Glomerular visceral epithelial cell (primary cell): ENCODE results near the gene IRGC.

Experiments
- DNase-seq: peaks from one replicate; pipeline ENCODE4 v3.0.0-alpha.2; 2016; ENCODE audit errors: extremely low spot score

Gene IRGC

DNA sequence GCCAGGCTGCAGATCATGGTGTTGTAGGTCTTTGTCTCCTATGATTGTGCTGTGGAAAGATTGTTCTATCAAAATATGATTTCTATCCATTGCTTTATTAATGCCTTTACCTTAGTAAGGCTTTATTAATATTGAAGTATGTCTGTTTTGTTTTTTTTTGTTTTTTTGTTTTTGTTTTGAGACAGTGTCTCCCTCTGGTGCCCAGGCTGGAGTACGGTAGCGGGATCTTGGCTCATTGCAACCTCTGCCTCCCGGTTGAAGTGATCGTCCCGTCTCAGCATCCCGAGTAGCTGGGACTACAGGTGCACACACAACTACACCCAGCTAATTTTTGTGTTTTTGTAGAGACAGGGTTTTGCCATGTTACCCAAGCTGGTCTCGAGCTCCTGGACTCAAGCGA is 7.7 kb downstream of the IRGC start:
- DNase-seq, result no peak

DNA sequence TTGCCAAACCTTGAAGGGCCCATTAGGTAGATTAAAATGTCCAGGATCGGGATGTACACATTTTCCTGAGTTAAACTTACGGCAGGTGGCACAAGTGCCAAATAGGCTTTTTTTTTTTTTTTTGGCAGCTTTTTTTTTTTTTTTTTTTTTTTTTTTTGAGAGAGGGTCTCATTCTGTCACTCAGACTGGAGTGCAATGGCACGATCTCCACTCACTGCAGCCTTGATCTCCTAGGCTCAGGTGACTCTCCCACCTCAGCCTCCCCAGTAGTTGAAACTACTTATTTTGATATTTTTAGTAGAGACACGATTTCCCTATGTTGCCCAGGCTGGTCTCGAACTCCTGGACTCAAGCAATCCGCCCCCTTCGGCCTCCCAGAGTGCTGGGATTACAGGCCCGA is 9.0 kb downstream of the IRGC start:
- DNase-seq, result no peak

DNA sequence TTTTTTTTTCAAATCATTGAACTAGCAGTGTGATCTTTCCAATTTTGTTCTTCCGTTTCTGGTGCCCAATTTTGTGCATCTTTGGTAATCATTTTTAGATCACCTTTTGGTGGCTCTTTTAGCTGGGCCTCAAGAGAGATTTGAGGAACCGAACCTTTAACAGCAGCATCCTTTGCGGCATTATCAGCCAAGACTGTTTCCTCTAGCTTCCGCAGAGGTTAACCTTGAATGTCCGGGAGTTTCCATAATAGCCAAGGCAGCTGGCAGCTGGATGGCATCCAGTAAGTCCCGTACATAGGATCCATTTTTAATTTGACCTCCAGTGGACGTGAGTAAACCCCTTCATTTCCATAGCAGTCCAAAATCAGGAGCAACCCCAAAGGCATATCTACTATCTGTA is 9.6 kb downstream of the IRGC start:
- no peak for DNase-seq

DNA sequence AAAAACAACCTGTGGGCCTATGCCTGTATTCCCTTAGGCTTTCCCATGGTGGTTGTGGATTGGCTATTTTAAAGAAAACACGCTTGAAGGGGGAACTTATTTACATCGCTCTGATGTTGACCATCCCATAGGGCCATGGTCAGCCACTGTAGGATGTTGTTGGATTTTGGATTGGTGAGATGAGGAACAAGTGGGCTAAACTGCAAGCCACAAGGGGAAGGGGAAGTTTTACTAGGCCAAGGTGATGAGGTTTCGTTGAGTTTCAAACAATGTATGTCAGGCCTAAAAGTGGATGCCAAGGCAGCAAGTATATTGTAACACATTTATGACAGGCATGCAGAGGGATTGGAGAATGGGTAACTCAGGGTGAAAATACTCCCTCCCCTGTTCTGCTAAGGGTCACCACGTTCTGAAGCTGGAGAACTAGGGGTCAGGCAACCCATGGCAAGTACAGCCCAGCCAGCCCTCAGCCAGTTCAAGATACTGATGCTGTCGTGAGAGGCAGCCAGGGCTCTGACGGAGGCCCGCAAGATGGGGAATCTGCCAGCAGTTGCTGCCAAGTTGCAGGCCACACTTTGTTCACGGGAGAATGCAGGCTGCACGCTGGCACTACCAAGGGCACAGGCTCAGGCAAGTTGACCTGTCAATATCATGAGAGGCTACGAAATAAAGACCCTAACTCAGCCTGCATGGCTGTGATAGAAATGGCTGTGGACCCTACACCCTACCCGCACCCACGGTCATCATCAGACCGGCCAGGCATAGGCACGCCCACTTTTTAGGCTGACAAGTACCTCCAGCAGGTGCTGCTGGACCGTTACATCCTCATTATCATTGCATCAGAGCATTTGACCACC is 11.1 kb downstream of the IRGC start:
- no peak for DNase-seq

DNA sequence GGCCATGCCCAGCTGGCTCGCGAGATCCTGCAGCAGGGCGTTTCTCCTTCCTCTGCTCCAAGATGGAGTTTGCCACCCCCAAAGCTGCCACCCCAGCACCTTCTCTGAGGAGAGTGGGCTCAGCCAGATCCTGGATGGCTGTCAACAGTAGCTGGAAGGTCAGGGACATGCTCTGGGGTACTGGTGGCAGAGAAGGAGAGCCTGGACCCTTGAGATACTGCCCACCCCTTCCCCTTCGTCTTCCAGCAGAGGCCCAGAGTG is 11.6 kb downstream of the IRGC start:
- DNase-seq, result no peak

DNA sequence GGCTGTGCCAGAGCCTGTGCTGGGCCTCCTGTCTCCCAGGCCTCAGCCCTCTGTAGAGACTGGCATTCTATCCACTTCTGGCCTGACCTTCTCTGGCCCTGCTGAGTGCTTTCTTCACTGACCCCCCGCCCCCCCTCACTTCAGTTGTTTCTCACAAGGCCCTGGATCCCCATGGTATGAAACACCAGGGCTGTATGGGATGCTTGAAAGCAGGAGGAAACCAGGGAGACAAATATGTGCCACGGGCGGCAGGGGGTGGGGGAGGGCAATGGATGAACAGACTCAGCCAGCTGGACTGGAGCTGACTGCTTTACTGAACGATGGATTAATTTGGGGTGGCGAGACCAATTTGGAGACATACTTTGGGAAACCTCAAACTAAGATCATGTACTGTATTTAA is 14.0 kb downstream of the IRGC start:
- DNase-seq, result no peak

DNA sequence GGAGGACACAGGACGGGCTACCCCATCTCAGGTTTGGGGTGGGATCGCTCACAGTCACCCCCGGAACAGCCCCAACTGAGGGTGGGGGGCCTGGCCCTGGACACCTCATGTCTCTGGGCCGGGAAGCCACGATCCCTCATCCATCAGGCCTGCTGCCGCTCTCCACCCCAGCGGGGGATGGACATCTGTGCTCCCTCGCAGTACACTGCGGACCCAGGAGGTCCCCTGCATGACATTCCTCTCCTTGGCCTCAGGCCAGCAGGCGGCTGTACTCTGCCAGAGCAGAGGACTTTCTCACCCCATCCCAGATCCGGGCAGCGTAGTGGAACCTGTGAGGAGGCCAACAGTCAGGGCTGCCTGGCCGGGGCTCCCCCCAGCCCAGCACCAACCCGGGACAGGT is 15.5 kb downstream of the IRGC start:
- DNase-seq, result no peak

DNA sequence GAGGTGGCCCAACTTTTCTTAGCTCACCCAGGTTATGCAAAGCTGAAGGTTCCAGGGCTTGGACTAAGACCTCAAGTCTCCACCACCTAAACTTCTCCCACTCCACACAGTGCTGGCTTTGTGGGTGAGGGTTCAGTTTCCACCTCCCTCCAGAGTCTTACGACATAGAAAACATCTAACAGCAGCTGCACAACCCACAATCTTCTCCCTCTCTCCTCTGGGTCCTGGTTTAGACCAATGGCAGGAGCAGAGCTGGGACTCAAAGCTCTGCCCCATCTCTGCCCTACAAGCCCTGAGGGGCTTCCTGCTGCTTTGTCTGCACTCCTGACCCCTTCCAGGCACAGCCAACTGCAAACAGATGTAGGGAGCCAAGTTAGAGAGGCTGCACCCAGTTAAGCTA is 16.0 kb downstream of the IRGC start:
- no peak for DNase-seq

DNA sequence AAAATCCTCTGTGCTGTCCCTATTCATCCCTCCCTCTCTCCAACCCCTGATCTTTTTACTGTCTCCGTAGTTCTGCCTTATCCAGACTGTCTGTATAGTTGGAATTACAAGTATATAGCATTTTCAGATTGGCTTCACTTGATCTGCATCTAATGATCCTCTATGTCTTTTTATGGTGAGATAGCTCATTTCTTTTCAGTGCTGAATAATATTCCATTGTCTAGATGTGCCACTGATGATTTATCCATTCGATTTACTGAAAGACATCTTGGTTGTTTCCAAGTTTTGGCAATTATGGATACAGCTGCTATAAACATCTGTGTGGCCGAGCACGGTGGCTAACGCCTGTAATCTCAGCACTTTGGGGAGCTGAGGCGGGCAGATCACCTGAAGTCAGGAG is 19.1 kb downstream of the IRGC start:
- no peak for DNase-seq

DNA sequence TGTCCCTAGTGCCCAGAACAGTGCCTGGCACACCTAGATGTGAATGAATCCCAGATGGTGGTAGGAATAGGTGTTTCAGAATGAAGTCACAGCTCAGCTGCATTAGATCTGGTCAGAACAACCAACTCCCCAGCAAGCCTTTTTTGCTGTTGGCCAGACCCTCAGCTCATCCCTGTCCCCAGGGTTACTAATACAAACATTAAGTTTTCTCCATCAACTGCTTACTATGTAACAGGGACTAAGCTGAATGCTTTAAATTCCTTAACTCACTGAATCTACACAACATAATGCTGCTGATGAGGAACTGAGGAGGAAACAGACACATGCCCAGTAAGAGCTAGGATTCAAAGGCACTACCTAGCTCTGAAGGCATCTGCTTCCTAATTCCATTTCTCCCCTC is 20.1 kb downstream of the IRGC start:
- no peak for DNase-seq

DNA sequence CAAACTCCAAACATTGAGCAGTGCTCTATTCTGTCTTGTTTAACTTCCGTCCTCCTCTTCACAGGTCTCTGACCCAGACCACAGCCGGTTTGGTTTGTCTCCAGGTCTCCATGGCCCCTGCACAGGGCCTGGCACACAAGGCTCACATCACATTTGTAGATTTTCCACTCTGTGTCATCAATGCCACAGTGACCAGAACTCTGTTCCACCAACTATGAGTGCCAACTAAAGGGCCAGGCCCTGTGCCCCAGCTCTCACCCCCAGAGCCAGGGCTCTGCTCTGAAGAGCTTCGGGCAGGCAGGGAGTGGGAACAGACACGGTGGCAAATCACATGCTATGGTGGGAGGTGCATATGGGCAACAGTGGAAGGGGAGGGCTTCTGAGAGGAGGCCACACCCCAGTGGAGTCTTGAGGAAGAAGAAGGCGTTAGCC is 22.9 kb downstream of the IRGC start:
- DNase-seq, result no peak

DNA sequence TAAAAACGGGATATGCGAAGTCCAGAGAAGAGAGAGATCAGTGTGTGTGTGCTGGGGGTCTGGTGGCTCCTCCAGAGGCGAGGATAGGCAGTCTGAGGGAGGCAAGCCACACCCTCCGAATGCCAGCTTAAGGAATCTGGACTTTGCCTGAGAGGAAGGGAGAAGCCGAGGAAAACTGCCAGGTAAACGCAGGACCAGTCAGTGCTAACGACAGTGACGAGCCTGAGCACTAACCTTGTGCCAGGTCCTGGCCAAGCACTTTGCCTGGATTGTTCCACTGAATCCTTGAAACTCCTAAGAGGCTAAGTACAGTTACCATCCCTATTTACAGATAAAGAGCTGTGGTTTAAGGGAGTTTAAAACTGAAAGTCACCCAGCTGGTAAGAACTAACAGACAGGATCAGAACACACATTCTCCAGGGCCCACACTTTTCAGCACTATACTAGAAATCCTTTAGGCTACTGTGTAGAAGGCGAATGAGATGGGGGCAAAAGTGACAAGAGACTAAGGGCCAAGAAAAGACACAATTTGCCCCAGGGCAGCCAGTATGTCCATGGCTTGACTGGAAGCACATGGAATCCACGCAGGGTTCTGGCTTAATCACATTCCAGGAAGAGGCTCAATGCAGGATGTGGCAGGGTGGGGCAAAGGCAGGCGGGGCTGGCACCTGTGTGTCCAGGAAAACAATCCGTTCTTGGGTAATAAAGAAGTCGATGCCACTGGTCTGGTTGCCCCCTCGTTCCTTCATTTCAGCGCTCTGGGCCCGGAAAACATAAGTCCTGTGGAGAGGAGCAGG is 23.8 kb downstream of the IRGC start:
- DNase-seq, result no peak

DNA sequence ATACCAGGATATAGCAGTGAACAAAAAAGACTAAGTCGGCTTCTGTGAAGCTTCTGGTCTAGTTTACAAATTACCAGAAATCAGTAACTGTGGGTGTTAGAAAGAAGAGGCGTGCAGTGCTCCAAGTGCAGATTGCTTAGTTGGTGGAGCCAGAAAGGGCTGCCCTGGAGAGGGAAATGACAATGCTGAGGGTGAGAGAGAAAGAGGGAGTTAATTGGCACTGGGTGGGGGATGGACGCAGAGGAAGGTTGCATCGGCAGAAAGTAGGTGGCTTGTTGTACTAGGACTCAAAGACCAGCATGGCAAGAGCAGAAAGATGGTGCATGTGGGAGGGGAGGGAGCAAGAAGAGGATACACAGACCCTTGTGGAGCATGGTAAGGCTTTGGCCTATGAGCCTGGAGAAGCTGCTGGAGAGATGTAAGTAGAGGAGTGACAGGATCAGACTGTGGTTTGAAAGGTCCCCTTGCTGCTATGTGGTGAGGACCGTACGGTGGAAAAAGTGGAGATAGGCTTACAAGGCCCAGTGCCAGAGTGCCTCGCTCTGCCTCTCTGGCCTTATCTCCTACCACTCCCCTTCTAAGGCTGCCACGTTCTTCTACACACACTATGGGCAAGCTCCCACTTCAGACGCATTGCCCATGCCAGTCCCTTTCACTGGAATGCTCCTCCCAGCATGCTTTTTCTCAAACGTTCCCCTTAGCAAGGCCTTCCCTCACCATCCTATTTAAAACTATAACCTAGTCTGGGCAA is 25.4 kb downstream of the IRGC start:
- no peak for DNase-seq

DNA sequence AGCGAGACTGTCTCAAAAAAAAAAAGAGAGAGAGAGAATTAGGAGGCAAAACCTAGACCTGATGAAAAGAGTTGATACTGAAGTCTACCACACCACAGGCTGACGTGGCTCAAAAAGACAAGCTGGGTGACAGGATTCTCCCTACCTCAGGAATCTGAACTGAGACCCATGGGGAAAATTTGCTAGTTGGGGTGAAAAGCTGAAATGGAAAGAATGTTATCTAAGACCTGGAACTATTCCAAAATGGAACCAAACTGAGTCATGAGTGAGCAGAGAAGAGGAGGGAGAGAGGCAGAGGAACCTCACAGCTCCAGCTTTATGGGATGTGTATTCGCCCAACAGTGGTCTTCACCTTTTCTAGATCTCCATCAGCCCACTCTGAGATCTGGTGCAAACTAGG is 27.2 kb downstream of the IRGC start:
- DNase-seq, result peak; percentile 74

DNA sequence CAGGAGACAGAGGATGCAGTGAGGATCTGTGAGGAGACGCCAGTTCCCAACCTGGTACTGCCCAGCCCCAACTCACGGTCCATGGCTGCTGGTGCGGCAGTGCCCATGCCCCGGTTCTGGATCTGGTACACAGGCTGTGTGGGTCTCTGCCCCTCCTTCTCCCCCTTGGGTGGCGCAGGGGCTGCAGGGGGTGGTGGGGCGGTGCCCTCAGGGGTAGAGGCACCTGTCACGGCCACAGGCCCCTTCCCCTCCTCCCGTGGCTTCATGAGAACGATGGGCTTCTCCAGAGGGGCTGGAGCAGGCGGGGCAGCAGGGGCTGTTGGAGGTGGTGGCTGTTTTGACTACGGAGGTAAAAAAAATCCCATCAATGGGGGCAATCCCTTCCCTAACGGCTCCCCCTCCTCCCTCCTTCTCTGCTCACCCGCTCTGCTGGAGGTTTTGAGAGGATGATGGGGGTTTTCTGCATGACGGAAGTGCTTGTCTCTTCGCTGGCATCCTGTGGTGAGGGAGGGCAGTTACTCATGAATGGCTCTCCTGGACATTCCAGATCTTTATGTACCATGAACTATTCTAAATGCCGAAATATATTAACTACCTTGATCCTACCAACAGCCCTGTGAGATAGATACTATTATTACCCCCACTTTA is 31.8 kb downstream of the IRGC start:
- peak; percentile 82 for DNase-seq

DNA sequence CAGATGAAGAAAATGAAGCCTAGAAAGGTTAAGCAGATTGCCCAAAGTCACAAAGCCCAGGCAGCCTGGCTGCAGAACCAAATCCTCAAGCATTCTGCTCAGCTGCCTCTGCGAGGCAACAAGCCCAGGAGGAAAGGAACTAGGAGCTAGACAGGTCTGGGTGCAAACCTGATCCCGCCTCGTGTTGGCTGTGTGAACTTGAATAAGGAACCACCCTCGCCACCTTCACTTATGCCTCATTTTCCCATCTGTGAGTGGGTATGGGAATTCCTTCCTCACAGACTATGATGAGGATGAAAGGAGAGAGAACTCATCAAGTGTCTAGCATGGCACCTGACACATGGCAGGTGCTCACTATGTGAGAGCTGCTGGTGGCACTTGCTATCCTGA is 32.3 kb downstream of the IRGC start:
- DNase-seq, result no peak

DNA sequence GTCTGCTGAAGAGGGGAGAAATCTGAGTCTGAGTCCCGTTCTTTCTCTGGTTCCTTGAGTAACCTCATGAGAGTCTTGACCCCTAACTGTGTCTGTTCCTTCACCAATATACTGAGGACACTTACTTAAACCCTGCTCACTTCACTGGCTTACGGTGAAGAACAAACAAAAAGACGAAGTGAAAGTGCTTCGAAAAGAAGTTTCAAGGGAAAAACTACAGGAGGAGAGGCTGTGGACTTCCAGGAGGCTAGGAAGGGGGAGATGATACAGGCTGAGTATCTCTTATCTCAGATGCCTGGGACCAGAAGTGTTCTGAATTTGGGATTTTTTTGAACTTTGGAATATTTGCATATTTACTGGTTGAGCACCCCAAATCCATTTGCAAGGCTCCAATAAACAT is 32.8 kb downstream of the IRGC start:
- no peak for DNase-seq

DNA sequence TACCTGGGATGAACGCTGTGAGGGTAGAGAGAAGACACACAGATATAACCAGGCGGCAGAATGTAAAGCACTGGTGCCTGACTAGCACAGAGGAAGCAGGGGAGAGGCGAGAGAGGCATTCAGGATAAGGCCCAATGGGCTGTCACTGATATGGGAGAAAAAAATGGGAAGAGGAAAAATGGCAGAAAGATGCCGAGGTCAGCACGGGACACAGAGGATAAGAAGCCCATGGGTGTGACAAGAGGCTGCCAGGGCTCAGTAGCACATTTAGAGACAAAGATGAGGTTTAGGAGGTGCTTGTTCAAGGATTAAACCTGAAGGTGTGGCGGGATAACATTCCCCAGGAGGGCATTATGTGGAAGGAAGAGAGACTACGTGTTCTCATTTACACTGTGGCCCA is 33.3 kb downstream of the IRGC start:
- no peak for DNase-seq

DNA sequence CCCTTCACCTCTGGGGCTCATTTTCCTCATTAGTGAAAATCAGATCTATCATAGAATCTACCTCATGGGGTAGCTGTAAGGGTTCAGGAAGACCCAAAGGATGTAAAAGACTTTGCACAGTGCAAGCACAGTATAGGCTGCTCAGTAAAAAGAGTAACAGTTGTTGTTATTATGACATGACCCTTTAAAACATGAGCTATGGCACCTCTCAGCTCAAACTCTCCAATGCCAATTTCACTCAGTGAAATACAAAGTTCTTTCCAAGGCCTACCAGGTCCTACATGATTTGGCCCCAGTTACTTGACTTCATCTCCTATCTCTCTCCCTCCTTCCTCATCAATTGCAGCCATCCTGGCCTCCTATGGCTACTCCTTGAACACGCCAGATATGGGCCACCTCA is 34.0 kb downstream of the IRGC start:
- DNase-seq, result no peak

DNA sequence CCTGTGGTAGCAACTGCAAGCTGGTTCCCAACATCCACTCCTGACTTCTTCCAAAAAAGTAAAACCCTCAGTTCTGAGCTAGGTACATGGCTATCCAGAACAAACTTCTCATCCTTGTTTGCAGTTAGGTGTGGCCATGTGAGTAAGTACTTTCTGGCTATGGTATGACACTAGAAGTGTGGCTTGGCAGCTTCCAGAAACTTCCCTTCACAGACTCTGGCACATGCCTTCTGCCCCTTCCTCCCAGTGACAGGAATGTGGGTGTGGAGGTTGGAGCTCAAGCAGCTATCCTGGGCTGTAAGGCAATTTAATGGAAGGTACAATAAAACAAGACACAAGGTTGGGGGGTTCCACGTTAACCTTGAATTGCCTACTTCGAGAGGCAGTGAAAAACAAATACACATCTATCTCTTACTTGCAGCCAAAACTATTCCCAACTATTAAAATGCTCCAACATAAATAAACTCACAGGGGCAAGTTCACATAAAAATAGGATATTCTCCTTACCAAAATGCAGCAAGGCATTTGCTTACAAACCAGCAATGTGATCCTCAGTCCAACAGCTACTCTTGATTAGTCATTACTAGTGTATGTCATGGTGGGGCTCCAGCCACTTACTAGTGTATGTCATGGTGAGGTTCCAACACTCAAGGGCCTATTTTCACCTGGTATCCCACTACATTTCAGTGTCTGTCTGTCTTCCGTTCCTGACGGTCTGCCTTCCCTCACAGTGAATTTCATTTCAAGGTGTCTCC is 35.8 kb downstream of the IRGC start:
- DNase-seq, result no peak

DNA sequence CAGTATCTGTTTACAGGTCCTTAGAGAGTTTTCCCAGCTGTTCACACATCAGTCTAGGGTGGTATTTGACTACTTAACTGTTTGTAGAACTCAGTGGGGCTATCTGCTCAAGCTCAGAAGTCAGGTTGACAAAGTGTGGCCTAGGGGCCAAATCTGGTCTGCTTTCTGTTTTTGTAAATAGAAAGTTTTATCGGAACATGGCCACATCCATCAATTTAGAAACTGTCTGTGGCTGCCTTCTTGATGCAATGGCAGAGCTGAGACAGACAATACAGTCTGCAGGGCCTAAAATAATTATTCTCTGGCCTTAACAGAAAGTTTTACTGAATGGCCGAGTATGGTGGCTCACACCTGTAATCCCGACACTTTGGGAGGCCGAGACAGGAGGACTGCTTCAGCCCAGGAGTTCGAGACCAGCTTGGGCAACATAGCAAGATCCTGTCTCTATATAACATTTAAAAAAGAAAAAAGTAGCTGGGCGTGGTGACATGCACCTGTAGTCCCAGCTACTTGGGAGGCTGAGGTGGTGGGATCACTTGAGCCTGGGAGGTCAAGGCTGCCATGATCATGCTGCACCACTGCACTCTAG is 36.5 kb downstream of the IRGC start:
- DNase-seq, result no peak

DNA sequence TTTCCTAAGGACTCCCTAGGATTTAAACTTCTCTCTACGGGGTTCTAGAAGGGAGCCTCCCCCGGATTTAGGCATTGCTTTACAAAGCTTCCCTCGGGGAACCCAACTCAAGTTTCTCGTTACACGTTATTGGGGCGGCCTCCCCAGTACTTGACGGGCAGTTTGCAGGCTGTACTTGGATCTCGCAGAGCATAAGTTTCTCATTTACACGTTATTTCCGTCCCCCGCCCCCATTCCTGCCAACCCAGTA is 38.3 kb downstream of the IRGC start:
- DNase-seq, result no peak
